GM12873 (cell line): ENCODE measurements around the gene SPRR3.

ENCODE experiments used
- CTCF ChIP-seq: IDR thresholded peaks from 2 replicates; pipeline ENCODE4 v1.5.1; 2012; ENCODE audit warnings: low read depth, mild to moderate bottlenecking, moderate library complexity, low read length, control low read depth; ENCODE audit not compliant: insufficient read depth; ENCODE audit errors: missing control alignments

Gene SPRR3

GRCh38 chr1:152961226-152961891, 40.2 kb upstream of the SPRR3 start:
- TF ChIP-seq CTCF = no peak

GRCh38 chr1:152962876-152963415, 38.6 kb upstream of the SPRR3 start:
- TF ChIP-seq CTCF = no peak

GRCh38 chr1:152964536-152964935, 37.0 kb upstream of the SPRR3 start:
- TF ChIP-seq CTCF = no peak

- no peak for TF ChIP-seq CTCF
These were observed 35.7 kb upstream of the SPRR3 start for GRCh38 chr1:152965853-152966252.

GRCh38 chr1:152967201-152967600, 34.3 kb upstream of the SPRR3 start:
- TF ChIP-seq CTCF = no peak

- TF ChIP-seq CTCF = no peak
These were observed 33.3 kb upstream of the SPRR3 start for GRCh38 chr1:152968248-152968647.

GRCh38 chr1:152969036-152969435, 32.5 kb upstream of the SPRR3 start:
- TF ChIP-seq CTCF = no peak
